Ectodermal cell (in vitro differentiated cells): ENCODE measurements around the gene PKDCC.
"Not testable (repeated sequence)": the region's sequence is repeated elsewhere in the genome, so short reads cannot be mapped to it uniquely, and the experiment has no call there.

Source experiments
- H3K27ac ChIP-seq: 2 replicates; pipeline ENCODE4 v1.7.0; 2013; ENCODE audit warnings: mild to moderate bottlenecking, low read depth, low read length; ENCODE audit not compliant: insufficient read depth, poor library complexity, severe bottlenecking
- H3K27me3 ChIP-seq: 2 replicates; pipeline ENCODE4 v1.7.0; 2013; ENCODE audit warnings: mild to moderate bottlenecking, low read length; ENCODE audit not compliant: insufficient read depth, control insufficient read depth, poor library complexity, severe bottlenecking
- H3K36me3 ChIP-seq: one replicate; pipeline ENCODE4 v1.7.0; 2013; ENCODE audit warnings: low read length; ENCODE audit not compliant: control insufficient read depth, insufficient read depth
- H3K4me1 ChIP-seq: one replicate; pipeline ENCODE4 v1.7.0; 2013; ENCODE audit warnings: low read length; ENCODE audit not compliant: control insufficient read depth, insufficient read depth
- H3K4me3 ChIP-seq: 2 replicates; pipeline ENCODE4 v1.7.0; 2013; ENCODE audit warnings: low read depth, low read length, control low read depth; ENCODE audit not compliant: insufficient read depth
- H3K9me3 ChIP-seq: 2 replicates; pipeline ENCODE4 v1.7.0; 2013; ENCODE audit warnings: mild to moderate bottlenecking, low read length, moderate library complexity; ENCODE audit not compliant: control insufficient read depth
- WGBS, 2 experiments: methylation state at CpG; one replicate each; pipeline ENCODE4 v1.1.7; 2013; ENCODE audit warnings: missing lambda C conversion rate in 2 of 2; 5-methylcytosine and 5-hydroxymethylcytosine counted together

Gene PKDCC

GRCh38 chr2:42030200-42030759 lies 17.5 kb upstream of the PKDCC start:
- H3K36me3 ChIP-seq = no peaks in the 10 kb centered on the region
- H3K27me3 ChIP-seq = no peaks in the 10 kb centered on the region
- no peaks in the 10 kb centered on the region for H3K9me3 ChIP-seq
- peak overlapping the region; percentile 94 for H3K27ac ChIP-seq
- peaks cover 51% of the 10 kb centered on the region for H3K4me1 ChIP-seq
- WGBS, 2 experiments = 8 to 9% methylated on average over 19 of the region's 19 CpGs
- no peak overlapping the region for H3K4me3 ChIP-seq

GRCh38 chr2:42030829-42031228 lies 17.0 kb upstream of the PKDCC start:
- Histone ChIP-seq H3K4me3 (no peak overlapping the region), H3K9me3 (no peaks in the 10 kb centered on the region), H3K27me3 (no peaks in the 10 kb centered on the region), H3K27ac (peak overlapping the region; percentile 94), H3K36me3 (no peaks in the 10 kb centered on the region), H3K4me1 (peaks cover 45% of the 10 kb centered on the region)
- WGBS, 2 experiments = no CpG with 5 or more reads among the region's 1 CpG

- Histone ChIP-seq H3K4me1 (peaks cover 44% of the 10 kb centered on the region), H3K27ac (no peak overlapping the region), H3K4me3 (no peak overlapping the region)
Measured at GRCh38 chr2:42031281-42032223, 16.3 kb upstream of the PKDCC start.

GRCh38 chr2:42032224-42032620 lies 15.6 kb upstream of the PKDCC start:
- WGBS, 2 experiments = 19 to 20% methylated on average over 6 of the region's 6 CpGs
- Histone ChIP-seq H3K9me3 (no peaks in the 10 kb centered on the region), H3K27me3 (no peaks in the 10 kb centered on the region), H3K36me3 (no peaks in the 10 kb centered on the region), H3K4me1 (peaks cover 44% of the 10 kb centered on the region), H3K27ac (peak overlapping the region; percentile 28), H3K4me3 (no peak overlapping the region)

More at GRCh38 chr2:42031281-42032223, 16.3 kb upstream of the PKDCC start:
- Histone ChIP-seq H3K27me3 (no peaks in the 10 kb centered on the region), H3K9me3 (no peaks in the 10 kb centered on the region), H3K36me3 (no peaks in the 10 kb centered on the region)
- 68 to 71% methylated on average over 4 of the region's 4 CpGs for WGBS, 2 experiments

- no peak overlapping the region for H3K4me3 ChIP-seq
- WGBS, 2 experiments = 47 to 60% methylated on average over 9 to 11 of the region's 11 CpGs
- H3K4me1 ChIP-seq = peaks cover 44% of the 10 kb centered on the region
- H3K27me3 ChIP-seq = no peaks in the 10 kb centered on the region
- no peaks in the 10 kb centered on the region for H3K9me3 ChIP-seq
- peak overlapping the region; percentile 28 for H3K27ac ChIP-seq
- no peaks in the 10 kb centered on the region for H3K36me3 ChIP-seq
Measured at GRCh38 chr2:42032745-42033144, 15.1 kb upstream of the PKDCC start.

- H3K4me1 ChIP-seq = peaks cover 38% of the 10 kb centered on the region
- not testable (repeated sequence) for H3K4me3 ChIP-seq, H3K9me3 ChIP-seq, H3K27me3 ChIP-seq, H3K27ac ChIP-seq, H3K36me3 ChIP-seq
- WGBS, 2 experiments = 92 to 94% methylated on average over 4 to 6 of the region's 6 CpGs
Measured at GRCh38 chr2:42034096-42034495, 13.7 kb upstream of the PKDCC start.

GRCh38 chr2:42035241-42035640 lies 12.6 kb upstream of the PKDCC start:
- Histone ChIP-seq H3K27ac (no peak overlapping the region), H3K4me3 (no peak overlapping the region), H3K9me3 (no peaks in the 10 kb centered on the region), H3K36me3 (no peaks in the 10 kb centered on the region), H3K27me3 (no peaks in the 10 kb centered on the region), H3K4me1 (peaks cover 26% of the 10 kb centered on the region)
- WGBS, 2 experiments = 83 to 91% methylated on average over 5 of the region's 5 CpGs

- WGBS, 2 experiments = 89% methylated on average over 7 of the region's 7 CpGs
Measured at GRCh38 chr2:42036413-42036812, 11.4 kb upstream of the PKDCC start.

GRCh38 chr2:42036940-42037339 lies 10.9 kb upstream of the PKDCC start:
- H3K36me3 ChIP-seq = no peaks in the 10 kb centered on the region
- no peaks in the 10 kb centered on the region for H3K27me3 ChIP-seq
- H3K9me3 ChIP-seq = no peaks in the 10 kb centered on the region
- H3K4me3 ChIP-seq = no peak overlapping the region
- 93 to 96% methylated on average over 8 of the region's 8 CpGs for WGBS, 2 experiments
- H3K27ac ChIP-seq = no peak overlapping the region
- H3K4me1 ChIP-seq = peaks cover 11% of the 10 kb centered on the region

More at GRCh38 chr2:42036413-42036812, 11.4 kb upstream of the PKDCC start:
- Histone ChIP-seq H3K27me3 (no peaks in the 10 kb centered on the region), H3K9me3 (no peaks in the 10 kb centered on the region), H3K4me1 (peaks cover 15% of the 10 kb centered on the region), H3K4me3 (no peak overlapping the region), H3K27ac (no peak overlapping the region), H3K36me3 (no peaks in the 10 kb centered on the region)

GRCh38 chr2:42040643-42041278 lies 7.1 kb upstream of the PKDCC start:
- no peaks in the 10 kb centered on the region for H3K9me3 ChIP-seq
- no peak overlapping the region for H3K4me3 ChIP-seq
- H3K36me3 ChIP-seq = no peaks in the 10 kb centered on the region
- H3K4me1 ChIP-seq = peaks cover 16% of the 10 kb centered on the region
- no peak overlapping the region for H3K27ac ChIP-seq
- WGBS, 2 experiments = 57 to 62% methylated on average over 9 of the region's 9 CpGs
- no peaks in the 10 kb centered on the region for H3K27me3 ChIP-seq
